SK-N-SH (cell line): Measurements from ENCODE around the gene CDV3. TPM values are rescaled to one million over a fixed set of nuclear protein-coding genes. Genes with fewer than 3 reads are reported as not detected.

Source experiments
- CTCF ChIA-PET: fragments of 300-600, 350-600 bp; formaldehyde crosslinking; extraction: SDS; loops from one replicate; lab custom pipeline; 2021; lab: Yijun Ruan, JAX
- POLR2A ChIA-PET: fragments of 350-600 bp; sonication (Branson Sonifier 250); formaldehyde crosslinking; extraction: SDS; loops from one replicate; lab custom pipeline; 2020; ENCODE audit warnings: antibody characterized with exemption, inconsistent platforms; lab: Yijun Ruan, JAX
- DNase-seq: peaks from one replicate; pipeline ENCODE4 v3.0.0; 2012
- H2AFZ ChIP-seq: fragments of 200-600 bp; sonication (generic); 2 replicates; pipeline ENCODE4 v1.8.1; 2016; ENCODE audit warnings: antibody characterized with exemption, mild to moderate bottlenecking, low read depth
- H3F3A ChIP-seq: fragments of 200-600 bp; sonication (generic); replicated peaks from 2 replicates; pipeline ENCODE3; 2016; ENCODE audit warnings: antibody characterized with exemption, mild to moderate bottlenecking; ENCODE audit not compliant: insufficient read depth
- H3K27ac ChIP-seq, 2 experiments: fragments of 200-500 bp in 1 of 2; fragments of 200-600 bp in 1 of 2; sonication (Bioruptor generic) in 1 of 2; sonication (generic), shearing (Covaris generic) in 1 of 2; 2 replicates each; pipeline versions ENCODE4 v1.5.1 to v1.6.1; 2014 to 2016; ENCODE audit warnings: low read depth in 2 of 2, inconsistent platforms in 1 of 2, low read length in 1 of 2, mild to moderate bottlenecking in 1 of 2, mixed read lengths in 1 of 2
- H3K27me3 ChIP-seq: fragments of 200-600 bp; sonication (generic), shearing (Covaris generic); 2 replicates; pipeline ENCODE4 v1.6.1; 2016; ENCODE audit warnings: mixed run types; ENCODE audit not compliant: insufficient read depth
- H3K36me3 ChIP-seq, 2 experiments: fragments of 200-500 bp in 1 of 2; fragments of 200-600 bp in 1 of 2; sonication (Bioruptor generic) in 1 of 2; sonication (generic) in 1 of 2; replicated peaks in 1 of 2; 2 replicates each; pipeline versions ENCODE3 to v1.5.1; 2014 to 2016; ENCODE audit warnings: low read length in 1 of 2, mild to moderate bottlenecking in 1 of 2; ENCODE audit not compliant: insufficient read depth in 2 of 2, control insufficient read depth in 1 of 2
- H3K4me1 ChIP-seq, 2 experiments: fragments of 200-500 bp in 1 of 2; fragments of 200-600 bp in 1 of 2; sonication (Bioruptor generic) in 1 of 2; sonication (generic), shearing (Covaris generic) in 1 of 2; 2 replicates each; pipeline versions ENCODE4 v1.5.1 to v1.6.1; 2014 to 2016; ENCODE audit warnings: low read depth in 1 of 2, low read length in 1 of 2, mixed run types in 1 of 2; ENCODE audit not compliant: insufficient read depth in 2 of 2, control insufficient read depth in 1 of 2
- H3K4me2 ChIP-seq: fragments of 200-600 bp; sonication (generic), shearing (Covaris generic); 2 replicates; pipeline ENCODE4 v1.6.1; 2017; ENCODE audit warnings: mixed run types
- H3K4me3 ChIP-seq, 2 experiments: fragments of 200-500 bp in 1 of 2; fragments of 200-600 bp in 1 of 2; sonication (Bioruptor generic) in 1 of 2; sonication (generic), shearing (Covaris generic) in 1 of 2; 2 replicates each; pipeline versions ENCODE4 v1.5.1 to v1.8.1; 2014 to 2016; ENCODE audit warnings: low read depth in 2 of 2, inconsistent platforms in 1 of 2, low read length in 1 of 2, mild to moderate bottlenecking in 1 of 2, mixed read lengths in 1 of 2, moderate library complexity in 1 of 2
- H3K79me2 ChIP-seq: fragments of 200-600 bp; sonication (generic); 2 replicates; pipeline ENCODE4 v1.8.1; 2017; ENCODE audit warnings: mild to moderate bottlenecking; ENCODE audit not compliant: insufficient read depth
- H3K9ac ChIP-seq: fragments of 200-600 bp; sonication (generic); 2 replicates; pipeline ENCODE4 v1.6.1; 2017; ENCODE audit warnings: mixed run types
- H3K9me2 ChIP-seq: fragments of 200-600 bp; sonication (generic); 2 replicates; pipeline ENCODE4 v1.6.1; 2017; ENCODE audit warnings: mixed run types
- H3K9me3 ChIP-seq: fragments of 200-600 bp; sonication (generic); 2 replicates; pipeline ENCODE4 v1.6.1; 2017; ENCODE audit warnings: mixed run types, mild to moderate bottlenecking, moderate library complexity
- H4K20me1 ChIP-seq: fragments of 200-600 bp; sonication (generic); 2 replicates; pipeline ENCODE4 v1.6.1; 2017; ENCODE audit warnings: mild to moderate bottlenecking, mixed run types; ENCODE audit not compliant: insufficient read depth
- FOXJ3 ChIP-seq: sonication (generic); formaldehyde crosslinking; IDR thresholded peaks from 2 replicates; pipeline ENCODE4 v1.5.1; 2020; ENCODE audit warnings: mild to moderate bottlenecking, missing genetic modification reagents
- IRF3 ChIP-seq: fragments of 150-350 bp; IDR thresholded peaks from 2 replicates; pipeline ENCODE4 v1.6.1; 2016; ENCODE audit warnings: mild to moderate bottlenecking, low read depth, low read length
- JUND ChIP-seq: IDR thresholded peaks from 2 replicates; pipeline ENCODE4 v1.4.0; 2012
- MAX ChIP-seq: IDR thresholded peaks from 2 replicates; pipeline ENCODE4 v1.4.0; 2012; ENCODE audit warnings: low read depth
- MXI1 ChIP-seq: IDR thresholded peaks from 2 replicates; pipeline ENCODE4 v1.6.1; 2012; ENCODE audit warnings: mild to moderate bottlenecking, low read depth, low read length, improper control_type of control experiment
- NFIC ChIP-seq: IDR thresholded peaks from 2 replicates; pipeline ENCODE4 v1.4.0; 2012; ENCODE audit warnings: borderline replicate concordance
- PBX3 ChIP-seq: IDR thresholded peaks from 2 replicates; pipeline ENCODE4; 2012
- POLR2AphosphoS5 ChIP-seq: IDR thresholded peaks from 2 replicates; pipeline ENCODE4 v1.6.1; 2012; ENCODE audit warnings: low read depth, low read length
- RAD21 ChIP-seq: IDR thresholded peaks from 2 replicates; pipeline ENCODE4 v1.6.1; 2012; ENCODE audit warnings: mild to moderate bottlenecking, low read length
- RFX5 ChIP-seq: IDR thresholded peaks from 2 replicates; pipeline ENCODE4 v1.6.1; 2012; ENCODE audit warnings: mild to moderate bottlenecking, improper control_type of control experiment, low read length
- RXRA ChIP-seq: IDR thresholded peaks from 2 replicates; pipeline ENCODE4 v1.4.0; 2012; ENCODE audit warnings: low read depth, mild to moderate bottlenecking, borderline replicate concordance
- SIN3A ChIP-seq: IDR thresholded peaks from 2 replicates; pipeline ENCODE4 v1.6.1; 2012; ENCODE audit warnings: low read depth, mild to moderate bottlenecking, low read length, moderate library complexity, borderline replicate concordance
- TAF1 ChIP-seq: IDR thresholded peaks from 2 replicates; pipeline ENCODE4 v1.6.1; 2012; ENCODE audit warnings: low read depth, mild to moderate bottlenecking, low read length, moderate library complexity, borderline replicate concordance
- USF1 ChIP-seq: IDR thresholded peaks from 2 replicates; pipeline ENCODE4 v1.4.0; 2012; ENCODE audit warnings: low read depth, borderline replicate concordance
- USF2 ChIP-seq: fragments of 150-350 bp; IDR thresholded peaks from 2 replicates; pipeline ENCODE4 v1.6.1; 2017; ENCODE audit warnings: antibody characterized with exemption, low read length, low read depth, borderline replicate concordance
- YY1 ChIP-seq: IDR thresholded peaks from 2 replicates; pipeline ENCODE4 v1.4.0; 2012; ENCODE audit warnings: low read depth, mild to moderate bottlenecking
- WGBS: methylation state at CpG from one replicate; pipeline ENCODE4 v1.1.6; 2017; ENCODE audit warnings: low lambda C conversion rate; 5-methylcytosine and 5-hydroxymethylcytosine counted together
- polyA plus RNA-seq, 3 experiments: library from polyadenylated mRNA; depleted of rRNA; stranded (reverse); fragments of >200 nt; gene quantifications; 2 replicates each; pipeline ENCODE4 v1.2.3, GENCODE V29; 2012

The CDV3 gene
- polyA plus RNA-seq, 1 of the 3 experiments (the other 2 are of a cell fraction) = 35.4 TPM

- peak; percentile 97 for TF ChIP-seq MXI1
- peak; percentile 85 for TF ChIP-seq PBX3
- TF ChIP-seq YY1 = no peak
- TF ChIP-seq RFX5 = peak; percentile 80
- no peak for TF ChIP-seq IRF3
- no peak for TF ChIP-seq SIN3A
- TF ChIP-seq FOXJ3 (CRISPR knock-in tag) = no peak
- no peak for TF ChIP-seq RXRA
Observed at GRCh38 chr3:133573054-133573628, 345 bp upstream of the CDV3 start (continued).

- Histone ChIP-seq H3K79me2 (peaks cover 52% of the 10 kb centered on the region), H3K9me3 (no peaks in the 10 kb centered on the region), H2AFZ (no peak overlapping the region), H3K27me3 (no peaks in the 10 kb centered on the region), H3K4me1 (peaks cover 17 to 33% of the 10 kb centered on the region in 2 experiments)
- ChIA-PET CTCF (interaction anchor here (1.1 to 2.3 kb wide), 5 partner anchors 23 to 843 kb away, joined by 3 to 12 read pairs (median 5); no protein-coding TSS in a partner anchor), POLR2A (interaction anchor here (0.6 to 0.8 kb wide), 2 partner anchors 75 to 843 kb away, joined by 3 read pairs; no protein-coding TSS in a partner anchor)
- under 1% methylated on average over 20 of the region's 54 CpGs for WGBS
- TF ChIP-seq USF2 (peak; percentile 57; the same call in 1 of the 2 replicates), SIN3A (0 out of 2 replicates have a peak, but pooled peaks have one; percentile 85), POLR2AphosphoS5 (0 out of 2 replicates have a peak, but pooled peaks have one; percentile 31), NFIC (no peak), USF1 (peak; percentile 85), MAX (peak; percentile 24), JUND (no peak), MXI1 (peak; percentile 70), RAD21 (peak; percentile 13), RFX5 (no peak), TAF1 (peak; percentile 51; the same call in 1 of the 2 replicates)
- TF ChIP-seq, all 33 proteins: peak for 8
- Histone ChIP-seq H3F3A (peaks cover 18% of the 10 kb centered on the region), H3K4me2 (peak overlapping the region; percentile 88), H3K9ac (peak overlapping the region; percentile 77), H3K4me3 (peak overlapping the region; percentile 78 to 83), H4K20me1 (peaks cover 50% of the 10 kb centered on the region), H3K27ac (peak overlapping the region; percentile 82 to 94), H3K36me3 (peaks cover 31 to 38% of the 10 kb centered on the region in 2 experiments), H3K9me2 (no peaks in the 10 kb centered on the region)
- DNase-seq = peak; percentile 85
Observed at GRCh38 chr3:133574260-133574881, 885 bp downstream of the CDV3 start.
